Endodermal cell (in vitro differentiated cells): ENCODE results near the gene TCP11L2. TPM values are rescaled to one million over a fixed set of nuclear protein-coding genes. Genes with fewer than 3 reads are reported as not detected.

Experiments used
- DNase-seq: peaks from one replicate; pipeline ENCODE4 v3.0.0-alpha.2; 2017
- H3K27ac ChIP-seq: 2 replicates; pipeline ENCODE4 v1.5.1; 2013; ENCODE audit warnings: mild to moderate bottlenecking, low read depth, low read length, moderate library complexity
- H3K27me3 ChIP-seq: 2 replicates; pipeline ENCODE4 v1.6.1; 2013; ENCODE audit warnings: mild to moderate bottlenecking, low read length, moderate library complexity; ENCODE audit not compliant: insufficient read depth, control insufficient read depth, poor library complexity, severe bottlenecking
- H3K36me3 ChIP-seq: 2 replicates; pipeline ENCODE4 v1.7.0; 2013; ENCODE audit warnings: mild to moderate bottlenecking, low read length, moderate library complexity; ENCODE audit not compliant: control insufficient read depth, insufficient read depth
- H3K4me1 ChIP-seq: one replicate; pipeline ENCODE4 v1.7.0; 2013; ENCODE audit warnings: low read length; ENCODE audit not compliant: control insufficient read depth, insufficient read depth
- H3K4me3 ChIP-seq: 2 replicates; pipeline ENCODE4 v1.5.1; 2013; ENCODE audit warnings: mild to moderate bottlenecking, low read length, moderate library complexity
- H3K9ac ChIP-seq: 2 replicates; pipeline ENCODE4 v1.6.1; 2013; ENCODE audit warnings: mild to moderate bottlenecking, low read length, moderate library complexity; ENCODE audit not compliant: poor library complexity, severe bottlenecking; ENCODE audit errors: extremely low read depth
- H3K9me3 ChIP-seq: 2 replicates; pipeline ENCODE4 v1.6.1; 2013; ENCODE audit warnings: mild to moderate bottlenecking, low read length, moderate library complexity; ENCODE audit not compliant: control insufficient read depth
- H3K27ac Mint-ChIP-seq: 2 replicates; pipeline ENCODE4 v1.8.0; 2020; ENCODE audit warnings: mixed read lengths
- H3K27me3 Mint-ChIP-seq: 2 replicates; pipeline ENCODE4 v1.8.0; 2021; ENCODE audit warnings: mild to moderate bottlenecking, mixed read lengths; ENCODE audit not compliant: insufficient read depth
- H3K36me3 Mint-ChIP-seq: 2 replicates; pipeline ENCODE4 v1.8.0; 2020; ENCODE audit warnings: low read depth, mixed read lengths
- H3K4me1 Mint-ChIP-seq: 2 replicates; pipeline ENCODE4 v1.8.0; 2020; ENCODE audit warnings: mixed read lengths
- H3K4me3 Mint-ChIP-seq: 2 replicates; pipeline ENCODE4 v1.8.0; 2020; ENCODE audit warnings: mild to moderate bottlenecking, moderate library complexity, mixed read lengths
- H3K9me3 Mint-ChIP-seq: 2 replicates; pipeline ENCODE4 v1.8.0; 2020; ENCODE audit warnings: mild to moderate bottlenecking, mixed read lengths
- WGBS, 2 experiments: methylation state at CpG; one replicate each; pipeline versions ENCODE4 v1.1.5 to v1.1.7; 2013; ENCODE audit warnings: missing lambda C conversion rate in 2 of 2, mixed read lengths in 1 of 2; ENCODE audit not compliant: insufficient coverage in 1 of 2, insufficient read length in 1 of 2; 5-methylcytosine and 5-hydroxymethylcytosine counted together
- total RNA-seq, 2 donors: library from RNA; stranded (reverse); fragmentation: NEBNext Ultra II Directional in 1 of 2; extraction: Animal tissue kit (Norgen Biotek cat#: 25700) in 1 of 2; gene quantifications; 2 replicates in 1 of 2; 3 replicates in 1 of 2; pipeline ENCODE4 v1.2.1, GENCODE V29; 2021
- TF ChIP-seq, protein P1 (sequence below): fragments of 200-600 bp; sonication (generic); conservative IDR thresholded peaks from 2 replicates; pipeline ENCODE4 v1.5.0; 2021; ENCODE audit warnings: antibody characterized with exemption, mild to moderate bottlenecking

The TCP11L2 gene
- total RNA-seq, 2 donors from 2014 or later: 7.8 to 15.3 TPM

DNA sequence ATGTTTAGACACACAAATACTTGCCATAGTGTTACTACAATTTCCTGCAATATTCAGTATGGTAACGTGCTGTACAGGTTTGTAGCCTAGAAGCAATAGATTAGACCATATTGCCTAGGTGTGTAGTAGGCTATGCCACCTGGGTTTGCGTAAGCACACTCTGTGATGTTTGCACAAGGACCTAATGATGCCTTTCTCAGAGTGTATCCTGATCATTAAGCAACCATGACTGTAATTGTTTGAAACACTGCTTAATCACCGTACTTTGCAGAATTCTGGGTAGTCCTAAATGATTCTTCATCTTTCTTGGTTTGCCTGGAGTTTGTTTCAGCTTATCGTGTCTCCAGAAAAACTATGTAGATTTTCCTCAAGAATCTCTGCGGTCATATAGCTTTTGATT, 11.2 kb upstream of the TCP11L2 start:
- Histone ChIP-seq H3K4me3 (no peak overlapping the region), H3K4me1 (no peaks in the 10 kb centered on the region), H3K27ac (no peak overlapping the region), H3K27me3 (no peaks in the 10 kb centered on the region), H3K9ac (no peak overlapping the region), H3K9me3 (no peaks in the 10 kb centered on the region), H3K36me3 (no peaks in the 10 kb centered on the region)
- H3K4me3 Mint-ChIP-seq: no peak overlapping the region
- no peaks in the 10 kb centered on the region for H3K36me3 Mint-ChIP-seq
- 94 to 98% methylated on average over 4 to 5 of the region's 5 CpGs for WGBS, 2 experiments
- TF ChIP-seq, protein P1, sequence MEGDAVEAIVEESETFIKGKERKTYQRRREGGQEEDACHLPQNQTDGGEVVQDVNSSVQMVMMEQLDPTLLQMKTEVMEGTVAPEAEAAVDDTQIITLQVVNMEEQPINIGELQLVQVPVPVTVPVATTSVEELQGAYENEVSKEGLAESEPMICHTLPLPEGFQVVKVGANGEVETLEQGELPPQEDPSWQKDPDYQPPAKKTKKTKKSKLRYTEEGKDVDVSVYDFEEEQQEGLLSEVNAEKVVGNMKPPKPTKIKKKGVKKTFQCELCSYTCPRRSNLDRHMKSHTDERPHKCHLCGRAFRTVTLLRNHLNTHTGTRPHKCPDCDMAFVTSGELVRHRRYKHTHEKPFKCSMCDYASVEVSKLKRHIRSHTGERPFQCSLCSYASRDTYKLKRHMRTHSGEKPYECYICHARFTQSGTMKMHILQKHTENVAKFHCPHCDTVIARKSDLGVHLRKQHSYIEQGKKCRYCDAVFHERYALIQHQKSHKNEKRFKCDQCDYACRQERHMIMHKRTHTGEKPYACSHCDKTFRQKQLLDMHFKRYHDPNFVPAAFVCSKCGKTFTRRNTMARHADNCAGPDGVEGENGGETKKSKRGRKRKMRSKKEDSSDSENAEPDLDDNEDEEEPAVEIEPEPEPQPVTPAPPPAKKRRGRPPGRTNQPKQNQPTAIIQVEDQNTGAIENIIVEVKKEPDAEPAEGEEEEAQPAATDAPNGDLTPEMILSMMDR: no peak
- no peaks in the 10 kb centered on the region for H3K9me3 Mint-ChIP-seq
- no peak for DNase-seq
- H3K4me1 Mint-ChIP-seq: no peaks in the 10 kb centered on the region
- no peaks in the 10 kb centered on the region for H3K27me3 Mint-ChIP-seq
- no peak overlapping the region for H3K27ac Mint-ChIP-seq

DNA sequence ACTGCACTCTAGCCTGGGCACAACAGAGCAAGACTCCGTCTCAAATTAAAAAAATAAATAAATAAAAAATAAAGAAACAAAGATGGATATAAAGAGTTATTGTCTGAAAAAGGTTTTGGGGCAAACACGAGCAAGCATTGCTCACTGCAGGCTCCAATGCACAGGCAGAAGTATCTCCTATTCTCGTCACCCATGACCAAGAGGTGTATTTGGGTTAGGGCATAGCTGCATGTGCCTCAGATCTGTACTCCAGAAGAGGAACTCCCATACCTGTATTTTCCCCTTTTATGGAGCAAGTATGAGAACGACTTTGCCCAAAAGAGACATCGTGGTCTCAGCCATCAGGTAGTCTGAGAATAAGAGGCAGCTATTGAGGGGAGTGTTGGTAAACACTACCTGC, 10.2 kb upstream of the TCP11L2 start:
- no peak overlapping the region for H3K4me3 ChIP-seq

DNA sequence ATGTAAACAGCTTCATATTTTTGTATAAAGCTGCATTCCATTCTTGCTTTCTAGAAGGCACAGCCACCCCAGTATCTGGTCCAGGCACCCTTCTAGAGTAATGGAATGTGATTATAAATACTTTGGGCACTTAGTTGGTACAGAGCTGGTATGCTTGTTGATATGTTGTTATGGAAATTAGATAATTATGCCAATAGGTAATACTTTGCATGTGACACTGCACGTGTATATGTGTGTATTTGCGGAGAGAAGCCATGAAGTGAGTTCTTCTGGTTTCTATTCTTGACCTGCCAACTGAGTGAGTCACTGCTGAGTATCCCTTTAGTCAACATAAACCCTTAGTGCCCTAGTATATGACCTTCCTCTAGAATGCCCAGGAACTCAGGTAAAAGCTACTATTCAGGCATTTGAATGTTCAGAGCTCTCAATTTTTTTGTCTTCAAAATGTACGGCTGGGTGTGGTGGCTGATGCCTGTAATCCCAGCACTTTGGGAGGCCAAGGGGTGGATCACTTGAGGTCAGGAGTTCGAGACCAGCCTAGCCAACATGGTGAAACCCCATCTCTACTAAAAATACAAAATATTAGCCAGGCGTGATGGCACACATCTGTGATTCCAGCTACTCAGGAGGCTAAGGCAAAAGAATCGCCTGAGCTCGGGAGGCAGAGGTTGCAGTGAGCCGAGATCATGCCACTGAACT, 6.2 kb upstream of the TCP11L2 start:
- Mint-ChIP-seq H3K4me1 (peaks cover 10% of the 10 kb centered on the region), H3K4me3 (no peak overlapping the region), H3K9me3 (no peaks in the 10 kb centered on the region), H3K36me3 (no peaks in the 10 kb centered on the region), H3K27ac (no peak overlapping the region), H3K27me3 (no peaks in the 10 kb centered on the region)
- no peaks in the 10 kb centered on the region for H3K27me3 ChIP-seq
- no peak overlapping the region for H3K27ac ChIP-seq
- no peak overlapping the region for H3K4me3 ChIP-seq
- 93 to 96% methylated on average over 6 to 8 of the region's 8 CpGs for WGBS, 2 experiments
- TF ChIP-seq, protein P1: no peak
- DNase-seq: peak; percentile 23
- no peaks in the 10 kb centered on the region for H3K9me3 ChIP-seq
- H3K36me3 ChIP-seq: no peaks in the 10 kb centered on the region
- H3K4me1 ChIP-seq: peaks cover under 1% of the 10 kb centered on the region
- H3K9ac ChIP-seq: no peak overlapping the region

More for the DNA sequence above, 10.2 kb upstream of the TCP11L2 start:
- Histone ChIP-seq H3K4me1 (no peaks in the 10 kb centered on the region), H3K27me3 (no peaks in the 10 kb centered on the region), H3K9me3 (no peaks in the 10 kb centered on the region), H3K27ac (no peak overlapping the region), H3K9ac (no peak overlapping the region), H3K36me3 (no peaks in the 10 kb centered on the region)
- DNase-seq: peak; percentile 25
- TF ChIP-seq, protein P1: no peak
- Mint-ChIP-seq H3K36me3 (no peaks in the 10 kb centered on the region), H3K27me3 (no peaks in the 10 kb centered on the region), H3K4me3 (no peak overlapping the region), H3K9me3 (no peaks in the 10 kb centered on the region), H3K4me1 (no peaks in the 10 kb centered on the region), H3K27ac (no peak overlapping the region)
- 91 to 94% methylated on average over 4 of the region's 5 CpGs for WGBS, 2 experiments
